ENCODE results near the gene ATP8A2. TPM values are rescaled to one million over a fixed set of nuclear protein-coding genes. Genes with fewer than 3 reads are reported as not detected.

The ATP8A2 gene
- total RNA-seq, 2 donors from 2014 or later, result 0.08 to 0.19 TPM

GRCh38 chr13:25867038-25867437 lies 495.3 kb downstream of the ATP8A2 start:
- Histone ChIP-seq H3K36me3 (no peaks in the 10 kb centered on the region), H3K27ac (no peak overlapping the region), H3K9me3 (no peaks in the 10 kb centered on the region), H3K27me3 (no peaks in the 10 kb centered on the region), H3K4me1 (no peaks in the 10 kb centered on the region), H3K4me3 (no peak overlapping the region)
- no peak for TF ChIP-seq CTCF (IDR thresholded peaks at IDR 0.05)
- DNase-seq (ENCODE audit: low spot score), result no peak

GRCh38 chr13:25868490-25868889 lies 496.7 kb downstream of the ATP8A2 start:
- Histone ChIP-seq H3K36me3 (no peaks in the 10 kb centered on the region), H3K4me1 (no peaks in the 10 kb centered on the region), H3K4me3 (no peak overlapping the region), H3K27ac (no peak overlapping the region), H3K27me3 (no peaks in the 10 kb centered on the region), H3K9me3 (no peaks in the 10 kb centered on the region)
- DNase-seq (ENCODE audit: low spot score), result no peak
- TF ChIP-seq CTCF (IDR thresholded peaks at IDR 0.05), result no peak

GRCh38 chr13:25869941-25870340 lies 498.2 kb downstream of the ATP8A2 start:
- DNase-seq (ENCODE audit: low spot score), result no peak
- H3K27ac ChIP-seq, result no peak overlapping the region

GRCh38 chr13:25871389-25872125 lies 499.8 kb downstream of the ATP8A2 start:
- H3K9me3 ChIP-seq, result no peaks in the 10 kb centered on the region
- no peaks in the 10 kb centered on the region for H3K4me1 ChIP-seq
- DNase-seq (ENCODE audit: low spot score), result no peak
- H3K27ac ChIP-seq, result no peak overlapping the region
- TF ChIP-seq CTCF (IDR thresholded peaks at IDR 0.05), result no peak
- H3K4me3 ChIP-seq, result no peak overlapping the region
- no peaks in the 10 kb centered on the region for H3K27me3 ChIP-seq
- no peaks in the 10 kb centered on the region for H3K36me3 ChIP-seq

More at GRCh38 chr13:25869941-25870340, 498.2 kb downstream of the ATP8A2 start:
- Histone ChIP-seq H3K4me1 (no peaks in the 10 kb centered on the region), H3K27me3 (no peaks in the 10 kb centered on the region), H3K4me3 (no peak overlapping the region), H3K36me3 (no peaks in the 10 kb centered on the region), H3K9me3 (no peaks in the 10 kb centered on the region)
- TF ChIP-seq CTCF (IDR thresholded peaks at IDR 0.05), result no peak

- no peaks in the 10 kb centered on the region for H3K9me3 ChIP-seq
- DNase-seq (ENCODE audit: low spot score), result no peak
- H3K36me3 ChIP-seq, result no peaks in the 10 kb centered on the region
- H3K4me3 ChIP-seq, result no peak overlapping the region
- no peak for TF ChIP-seq CTCF (IDR thresholded peaks at IDR 0.05)
- H3K27me3 ChIP-seq, result no peaks in the 10 kb centered on the region
- no peaks in the 10 kb centered on the region for H3K4me1 ChIP-seq
- H3K27ac ChIP-seq, result no peak overlapping the region
Observed at GRCh38 chr13:25872481-25873241, 500.9 kb downstream of the ATP8A2 start.
